M059J (cell line): ENCODE measurements around the gene CHAC1. TPM values are rescaled to one million over a fixed set of nuclear protein-coding genes. Genes with fewer than 3 reads are reported as not detected.

Source experiments
- DNase-seq: peaks from one replicate; pipeline ENCODE4 v3.0.0-alpha.2; 2012; ENCODE audit warnings: low read depth
- total RNA-seq: library from RNA; depleted of rRNA; stranded (reverse); fragments of >200 nt; shearing (Covaris generic); gene quantifications from 2 replicates; pipeline ENCODE4 v1.2.3, GENCODE V29; 2014; rRNA removed

The CHAC1 gene, protein sequence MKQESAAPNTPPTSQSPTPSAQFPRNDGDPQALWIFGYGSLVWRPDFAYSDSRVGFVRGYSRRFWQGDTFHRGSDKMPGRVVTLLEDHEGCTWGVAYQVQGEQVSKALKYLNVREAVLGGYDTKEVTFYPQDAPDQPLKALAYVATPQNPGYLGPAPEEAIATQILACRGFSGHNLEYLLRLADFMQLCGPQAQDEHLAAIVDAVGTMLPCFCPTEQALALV
- 2.6 and 7.4 TPM in 2 replicates for total RNA-seq

DNA sequence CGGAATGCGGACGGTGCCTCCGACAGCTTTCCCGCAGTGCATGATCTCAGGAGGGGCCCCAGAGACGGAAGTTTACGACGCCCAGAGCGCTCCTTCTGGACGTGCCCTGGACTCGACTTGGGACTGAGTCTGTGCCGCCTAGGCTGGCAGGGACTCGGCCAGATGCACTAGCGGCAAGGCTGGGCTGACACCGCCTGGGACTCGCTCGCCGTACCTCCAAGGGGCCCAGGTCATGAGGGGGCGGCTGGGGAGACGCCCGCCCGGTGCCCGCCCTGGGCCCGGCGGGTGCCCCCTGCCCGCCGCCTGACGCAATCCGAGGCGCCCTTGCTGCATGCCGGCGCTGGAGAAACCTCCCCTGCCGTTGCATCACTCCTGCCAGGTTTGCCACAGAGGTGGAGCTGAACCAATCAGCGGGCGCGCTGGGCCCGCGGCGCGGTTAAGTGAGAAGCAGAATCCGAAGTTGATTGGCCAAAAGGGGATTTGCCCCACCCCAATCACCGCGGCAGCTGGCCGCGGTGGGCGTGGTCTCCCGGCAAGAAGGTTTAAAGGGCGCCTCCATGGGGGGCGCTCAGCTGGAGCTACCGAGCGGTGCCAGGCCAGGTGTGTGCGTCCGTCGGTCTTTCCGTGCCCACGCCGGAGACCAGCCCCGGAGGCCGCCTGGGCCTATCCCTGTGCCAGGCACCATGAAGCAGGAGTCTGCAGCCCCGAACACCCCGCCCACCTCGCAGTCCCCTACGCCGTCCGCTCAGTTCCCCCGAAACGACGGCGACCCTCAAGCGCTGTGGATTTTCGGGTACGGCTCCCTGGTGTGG, at the start of gene CHAC1:
Gene CHAC1, plus strand, starts transcription at position 571 of the 812 bp plus-strand sequence. Its CDS starts 113 bp downstream, at position 684.
- peak; percentile 94 for DNase-seq

DNA sequence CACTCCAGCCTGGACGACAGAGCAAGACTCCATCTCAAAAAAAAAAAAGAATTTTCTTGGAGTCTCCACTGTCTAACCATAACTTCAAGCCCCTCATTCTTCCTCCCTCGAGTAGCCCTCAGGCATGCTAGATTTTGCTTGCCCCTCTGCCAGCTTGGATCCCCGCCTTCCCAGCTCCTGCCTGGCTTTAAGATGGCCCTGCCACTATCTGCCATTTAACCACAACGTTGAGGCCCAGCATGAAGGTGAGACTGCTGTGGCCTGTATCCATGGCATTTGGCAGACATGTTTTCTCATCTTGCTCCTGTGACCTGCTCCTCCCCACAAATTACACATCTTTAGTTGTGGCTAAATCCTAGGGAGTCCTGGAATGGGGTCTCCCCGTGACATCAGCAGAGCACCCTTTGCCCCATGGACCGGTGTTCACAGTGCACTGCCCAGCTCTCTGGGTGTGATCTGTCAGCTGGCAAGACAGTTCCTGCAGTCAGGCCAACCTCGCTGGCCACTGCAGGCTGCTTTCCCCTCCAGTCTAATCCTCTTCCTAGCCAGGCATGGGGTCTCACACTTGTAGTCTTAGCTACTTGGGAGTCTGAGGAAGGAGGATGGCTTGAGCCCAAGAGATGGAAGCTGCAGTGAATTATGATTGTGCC, 48.6 kb upstream of the CHAC1 start:
- DNase-seq, result no peak

DNA sequence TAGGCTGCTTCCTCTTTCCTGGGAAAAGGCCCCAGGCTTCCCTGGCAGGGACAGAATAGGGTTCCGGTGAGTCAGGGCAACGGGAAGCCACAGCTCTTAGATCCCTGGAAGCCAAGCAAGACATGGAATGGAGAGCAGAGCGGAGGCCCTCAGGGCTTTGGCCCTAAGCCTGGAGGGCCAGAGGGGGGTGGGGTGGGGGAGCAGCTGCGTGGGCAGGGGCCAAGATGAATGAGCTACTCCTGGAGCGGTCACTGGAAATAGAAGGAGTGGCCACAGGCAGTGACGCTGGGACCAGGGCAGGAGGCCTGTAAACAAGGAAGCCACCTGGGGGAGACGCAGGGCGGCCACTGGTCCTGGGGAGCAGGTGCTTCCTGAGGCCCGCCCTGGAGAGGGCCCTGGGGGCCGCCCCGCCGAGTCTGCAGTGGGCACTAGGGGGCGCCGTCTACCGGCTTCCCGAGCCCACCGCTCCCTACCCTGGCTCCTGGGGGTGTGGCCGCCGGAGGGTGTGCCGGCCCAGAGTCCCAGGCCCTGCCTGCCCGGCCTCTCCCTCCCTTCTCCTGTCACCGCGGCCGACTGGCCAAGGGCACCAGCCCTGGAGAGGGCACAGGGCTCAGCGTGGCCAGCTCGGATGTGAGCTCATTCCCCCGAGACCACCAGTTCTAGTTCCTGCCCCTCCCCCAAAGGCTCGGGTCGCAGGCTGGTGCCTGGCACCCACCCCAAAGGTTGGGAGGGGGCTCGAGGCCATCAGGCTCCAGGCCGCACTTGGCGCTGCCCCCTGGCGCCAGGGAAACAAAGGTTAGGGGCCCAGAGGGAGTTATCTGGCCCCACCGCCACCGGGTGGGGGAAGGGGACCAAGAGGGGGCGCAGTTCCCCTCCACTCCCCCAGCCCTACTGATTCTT, 46.9 kb upstream of the CHAC1 start:
- peak; percentile 97 for DNase-seq

DNA sequence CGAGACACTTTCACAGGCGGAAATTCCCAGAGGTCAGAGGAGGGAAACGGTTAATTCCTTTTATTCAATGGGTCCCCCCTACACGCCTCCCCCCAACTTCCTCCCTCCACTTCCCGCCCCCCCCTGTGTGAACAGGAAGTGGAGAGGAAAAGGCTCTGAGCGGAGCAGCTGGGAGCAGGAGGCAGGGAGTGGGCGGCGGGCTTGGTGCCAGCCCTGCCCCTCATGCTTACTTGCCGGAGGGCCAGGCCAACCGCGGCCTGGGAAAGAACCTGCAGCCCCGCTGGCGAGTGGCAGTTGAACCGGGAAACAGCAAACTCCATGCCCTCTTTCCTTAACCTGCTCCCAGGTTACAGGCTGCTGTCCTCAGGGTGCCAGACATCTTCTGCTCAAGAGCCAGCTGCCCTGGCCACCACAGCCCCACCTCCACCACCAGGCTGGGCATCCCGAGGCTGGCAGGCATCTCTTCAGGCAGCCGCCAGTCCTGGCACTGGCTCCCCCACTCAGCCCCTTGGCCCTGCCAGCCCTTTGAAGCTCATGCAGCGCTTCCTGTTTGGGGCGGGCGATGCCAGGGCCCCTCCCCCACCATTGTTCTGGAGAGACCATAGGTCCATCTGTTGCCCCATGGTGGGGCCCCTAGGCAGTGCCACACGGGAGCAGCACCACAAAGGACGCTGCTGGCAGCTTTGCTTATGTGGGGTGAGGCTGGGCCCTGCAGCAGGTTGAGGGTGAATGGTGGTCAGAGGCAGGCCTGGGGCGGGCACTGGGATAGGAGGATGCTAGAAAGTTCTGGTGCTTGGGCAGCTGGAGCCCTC, 46.1 kb upstream of the CHAC1 start:
- DNase-seq, result no peak

DNA sequence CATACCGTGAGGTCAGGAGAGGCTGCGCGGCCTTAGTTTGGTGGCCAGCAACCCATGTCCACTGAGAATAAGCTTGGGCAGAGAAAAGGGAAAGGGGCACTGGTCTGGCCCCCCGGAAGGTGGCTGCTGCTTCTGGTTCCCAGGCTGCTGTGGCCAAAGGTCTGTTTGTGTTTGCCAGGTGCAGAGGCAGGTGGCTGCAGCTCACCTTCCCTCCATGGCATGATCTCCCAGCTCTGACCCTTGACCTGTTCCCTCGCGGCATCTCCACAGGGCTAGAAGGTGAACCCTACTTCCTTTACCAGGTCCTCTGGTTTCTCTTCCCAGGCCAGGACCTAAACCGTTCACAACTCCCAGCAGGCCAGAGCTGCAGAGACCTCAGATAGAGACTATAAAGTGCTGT, 45.2 kb upstream of the CHAC1 start:
- no peak for DNase-seq

DNA sequence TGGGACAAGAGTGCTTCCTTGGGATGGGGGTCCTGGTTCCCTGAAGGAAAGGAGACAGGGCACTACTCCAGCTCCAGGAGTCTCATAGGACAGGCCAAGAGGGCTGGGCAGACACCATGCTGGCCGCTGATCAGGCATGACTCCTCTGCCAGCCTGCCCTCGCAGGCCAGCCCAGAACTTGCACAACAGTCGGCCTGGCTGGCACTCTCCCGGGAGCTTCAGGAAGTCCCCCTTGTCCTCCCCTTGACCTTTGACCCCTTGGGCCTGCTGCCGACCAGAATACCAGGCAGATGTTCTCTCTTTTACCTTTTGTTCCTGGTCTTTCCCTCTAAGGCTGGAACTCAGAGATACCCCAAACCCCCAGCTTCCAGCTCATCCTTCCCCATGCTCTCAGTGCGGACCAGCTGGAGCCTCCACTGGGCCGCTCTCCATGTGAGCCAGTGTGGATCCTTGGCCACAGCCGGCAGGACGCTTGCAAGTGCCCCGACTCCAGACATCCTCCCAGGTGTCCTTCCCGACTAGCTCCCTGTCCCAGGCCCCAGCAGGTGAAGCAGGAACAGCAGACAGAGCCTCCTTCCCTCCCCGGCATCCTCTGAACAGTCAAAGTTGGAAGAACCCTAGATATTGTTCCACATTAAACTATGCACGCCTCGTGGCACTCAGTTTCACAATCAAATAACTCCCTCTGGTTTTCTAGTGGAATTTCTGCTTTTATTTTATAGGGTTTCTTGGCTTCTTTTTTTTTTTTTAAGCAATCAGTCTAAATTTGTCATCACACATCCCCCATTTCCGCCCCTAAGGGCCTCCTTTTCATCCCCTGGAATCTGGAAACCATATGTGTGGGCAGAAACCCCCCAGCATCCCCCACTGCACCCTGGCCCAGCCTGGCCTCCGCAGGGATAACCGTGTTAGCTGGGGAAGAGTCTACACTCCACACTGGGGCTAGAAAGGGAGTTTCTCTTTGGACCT, 43.3 kb upstream of the CHAC1 start:
- no peak for DNase-seq

DNA sequence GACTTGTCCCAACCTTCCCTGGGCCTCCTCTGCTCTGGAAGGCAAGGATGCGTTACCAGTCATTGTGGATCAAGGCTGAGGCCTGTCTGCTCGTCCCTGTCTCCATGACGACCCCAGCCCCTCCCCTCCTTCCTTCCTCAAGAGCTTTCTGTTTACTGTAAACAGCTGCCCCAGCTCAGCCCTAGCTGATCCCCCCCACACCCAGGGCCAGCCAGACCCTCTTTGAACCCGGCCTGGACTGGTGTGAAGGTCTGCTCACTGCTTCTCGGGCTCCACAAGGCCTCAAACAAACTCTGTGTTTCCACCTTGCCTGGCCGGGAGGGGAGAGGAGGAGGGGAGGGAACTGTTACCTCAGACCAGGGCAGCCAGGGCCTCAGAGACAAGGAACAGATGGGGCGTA, 42.1 kb upstream of the CHAC1 start:
- DNase-seq, result no peak

DNA sequence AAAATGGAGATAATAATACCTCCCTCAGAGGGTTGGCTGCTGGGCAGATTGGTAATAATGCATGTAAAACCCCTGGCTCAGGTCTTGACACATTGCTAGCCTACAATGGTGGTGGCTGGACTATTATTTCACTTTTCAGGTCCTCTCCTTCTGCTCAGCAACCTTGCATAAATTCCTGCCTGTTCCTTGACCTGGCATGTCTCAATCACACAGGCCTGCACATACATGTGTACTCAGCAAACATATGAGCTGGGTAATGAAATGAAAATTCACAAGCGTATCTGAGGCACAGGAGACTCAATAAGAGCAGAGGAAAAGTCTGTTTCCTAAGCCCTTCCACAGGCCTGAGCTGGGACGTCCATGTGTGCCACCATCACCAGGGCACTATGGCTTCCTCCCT, 41.6 kb upstream of the CHAC1 start:
- no peak for DNase-seq

DNA sequence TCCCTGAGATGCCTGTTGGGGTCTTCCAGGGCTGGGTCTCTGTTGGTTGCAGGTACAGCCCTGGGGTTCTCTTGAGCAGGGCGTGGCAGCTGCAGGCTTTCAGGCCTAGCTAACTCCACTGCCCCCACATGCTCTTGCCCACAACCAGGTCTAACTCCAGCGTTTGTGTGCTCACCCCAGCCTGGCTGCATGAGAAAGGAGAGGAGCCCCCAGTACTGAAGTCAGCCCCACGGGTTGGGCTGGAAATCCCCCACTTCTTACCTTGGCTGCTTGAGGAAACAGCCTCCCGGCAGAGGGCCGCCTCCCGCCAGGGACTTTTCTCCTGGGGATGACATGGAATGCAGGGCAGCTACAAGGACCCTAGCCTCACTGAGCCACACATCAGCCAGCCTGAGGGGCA, 40.8 kb upstream of the CHAC1 start:
- no peak for DNase-seq

DNA sequence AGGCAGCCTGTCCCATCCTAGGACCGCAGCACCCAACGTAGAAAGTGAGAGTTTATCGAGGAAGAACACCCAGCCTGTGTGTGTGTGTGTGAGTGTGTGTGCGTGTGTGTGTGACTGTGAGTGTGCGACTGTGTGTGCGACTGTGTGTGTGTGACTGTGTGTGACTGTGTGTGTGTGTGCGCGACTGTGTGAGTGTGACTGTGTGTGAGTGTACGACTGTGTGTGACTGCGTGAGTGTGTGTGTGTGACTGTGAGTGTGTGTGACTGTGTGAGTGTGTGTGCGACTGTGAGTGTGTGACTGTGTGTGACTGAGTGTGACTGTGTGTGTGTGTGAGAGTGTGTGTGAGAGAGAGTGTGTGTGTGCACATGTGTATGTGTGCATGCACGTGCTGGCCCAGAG, 39.3 kb upstream of the CHAC1 start:
- DNase-seq, result no peak

DNA sequence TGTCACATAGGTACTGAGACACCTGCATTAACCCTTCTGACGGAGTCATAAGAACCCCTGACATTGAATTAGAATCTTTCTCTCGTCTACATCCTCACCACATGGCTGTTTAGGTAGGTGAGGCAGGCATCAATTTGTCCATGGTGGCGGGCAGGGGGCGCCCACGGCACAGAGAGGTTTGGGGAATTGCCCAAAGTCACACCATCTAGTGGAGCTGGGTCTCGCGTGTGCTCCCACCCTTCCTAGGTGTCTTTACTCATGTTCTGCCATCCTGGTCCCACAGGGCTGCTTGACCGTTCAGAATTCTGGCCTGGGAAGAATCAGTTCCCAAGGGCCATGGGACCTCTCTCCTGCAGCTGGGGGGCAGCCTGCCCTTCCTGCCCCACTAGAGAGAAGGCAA, 38.8 kb upstream of the CHAC1 start:
- DNase-seq, result no peak

DNA sequence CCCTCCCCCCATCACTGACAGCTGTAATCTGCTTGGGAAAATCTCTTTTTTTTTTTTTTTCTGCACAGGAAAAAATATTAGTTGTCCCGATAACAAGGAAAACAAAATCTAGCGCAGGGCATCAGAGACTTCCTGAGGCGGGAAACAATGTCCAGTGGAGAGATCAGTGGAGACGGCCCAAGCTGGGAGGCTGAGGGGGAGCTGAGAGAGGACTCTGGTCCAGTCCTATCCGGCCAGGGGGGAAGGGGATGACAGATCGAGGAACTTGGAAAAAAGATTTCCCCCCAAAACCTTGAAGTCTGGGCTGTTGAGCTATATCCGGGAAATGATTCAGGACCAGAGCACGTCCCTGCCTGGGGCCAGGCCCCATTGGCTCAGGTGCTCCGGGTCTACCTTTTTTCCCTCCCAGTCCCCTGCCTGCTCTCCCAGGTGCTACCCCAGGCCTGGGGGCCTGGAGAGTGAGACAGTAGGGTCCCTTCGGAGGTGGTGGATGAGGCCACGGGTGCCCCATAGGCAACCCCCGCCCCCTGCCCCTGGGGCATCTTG, 38.1 kb upstream of the CHAC1 start:
- no peak for DNase-seq

DNA sequence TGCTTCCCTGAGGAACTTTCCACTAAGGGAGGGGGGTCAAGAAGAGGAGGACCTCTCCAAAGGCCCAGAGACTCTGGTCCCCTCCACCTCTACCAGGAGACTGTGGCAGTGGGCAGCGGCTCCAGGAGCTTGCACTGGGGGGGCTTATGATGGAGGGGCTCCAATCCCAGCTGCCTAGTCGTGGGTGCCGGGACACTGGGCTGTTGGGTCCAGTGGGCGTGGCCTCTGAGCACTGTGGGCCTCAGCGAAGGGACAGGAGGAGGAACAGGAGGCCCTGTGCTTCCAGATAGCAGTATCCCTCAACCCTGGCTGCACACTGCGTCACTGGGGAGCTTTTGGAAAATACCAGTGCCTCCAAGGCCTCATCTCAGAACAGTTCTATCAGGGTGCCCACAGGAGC, 37.6 kb upstream of the CHAC1 start:
- DNase-seq, result no peak

DNA sequence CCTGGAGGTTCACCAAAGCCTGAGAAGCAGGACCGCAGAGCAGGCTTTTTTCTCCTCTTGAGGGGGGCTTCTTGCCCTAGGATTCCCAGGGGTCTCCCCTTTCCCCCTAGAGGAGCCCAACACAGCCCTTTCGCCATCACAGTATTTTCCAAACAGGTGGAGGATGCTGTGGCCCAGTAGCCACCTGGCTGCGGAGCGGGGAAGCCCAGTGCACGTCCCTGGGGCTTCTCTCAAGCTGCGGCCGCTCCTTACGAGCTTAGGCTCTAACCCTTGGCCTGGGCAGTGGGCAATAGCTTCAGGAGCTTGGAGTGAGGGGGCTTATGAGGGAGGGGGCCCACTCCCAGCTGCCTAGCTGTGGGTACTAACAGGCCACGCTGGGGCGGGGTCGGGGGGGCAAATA, 35.7 kb upstream of the CHAC1 start:
- DNase-seq, result no peak

DNA sequence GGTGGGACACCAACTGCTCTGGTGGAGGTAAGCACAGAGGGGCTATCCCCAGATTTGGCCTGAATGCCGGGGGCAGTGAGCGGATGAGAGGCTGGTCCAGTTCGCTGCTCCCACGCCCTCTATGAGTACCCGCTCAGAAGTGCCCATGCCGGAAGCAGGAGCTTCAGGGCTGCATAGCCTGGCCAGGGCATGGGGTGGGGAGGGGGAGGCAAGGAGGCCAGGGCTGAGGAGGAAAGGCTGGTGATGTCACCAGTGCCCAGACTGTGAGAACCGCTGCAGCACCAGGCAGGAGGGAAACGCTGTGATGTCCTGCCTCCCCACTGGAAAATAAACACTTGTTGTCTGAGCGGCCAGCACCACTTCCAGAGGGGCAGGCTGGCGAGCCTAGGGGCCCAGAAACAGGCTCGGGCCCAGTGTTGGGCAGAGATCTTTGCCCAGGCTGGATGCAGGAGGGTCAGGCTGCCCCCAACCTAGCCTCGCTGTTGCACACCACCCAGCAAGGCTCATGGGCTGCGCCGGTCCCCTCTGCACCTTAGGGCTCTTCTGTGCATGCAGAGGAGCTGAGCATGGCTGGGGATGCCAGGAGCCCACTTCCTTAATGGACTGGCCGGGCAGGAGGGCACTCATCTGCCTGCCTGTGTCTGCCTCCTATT, 35.0 kb upstream of the CHAC1 start:
- no peak for DNase-seq

DNA sequence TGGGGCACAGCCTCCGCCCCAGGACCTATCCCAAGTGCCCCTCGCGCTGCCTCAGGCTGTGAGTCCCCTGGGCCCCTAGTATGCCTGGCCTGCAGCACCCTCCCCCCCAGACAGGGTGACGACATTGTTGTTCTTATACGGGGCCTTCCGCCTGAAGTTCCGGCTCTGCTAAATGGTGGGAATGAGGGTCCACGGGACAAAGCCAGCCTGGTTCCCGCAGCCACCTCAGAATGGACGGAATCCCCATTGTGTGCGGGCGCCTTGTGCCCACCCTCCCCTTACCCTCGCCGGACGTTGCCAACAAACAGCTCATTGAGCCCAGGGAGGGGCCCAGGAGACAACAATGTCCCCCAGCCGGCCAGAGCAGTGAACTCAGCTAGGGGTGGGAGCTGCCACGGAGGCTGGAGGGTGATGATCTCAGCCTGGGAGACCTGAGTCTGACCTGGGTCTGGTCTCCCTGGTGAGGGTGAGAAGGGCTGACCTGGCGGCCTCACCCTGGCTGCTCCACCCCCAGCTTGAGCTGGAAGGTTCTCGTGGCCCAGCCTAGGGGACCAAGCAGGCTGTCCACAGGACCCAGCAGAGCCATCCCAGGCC, 34.4 kb upstream of the CHAC1 start:
- no peak for DNase-seq

DNA sequence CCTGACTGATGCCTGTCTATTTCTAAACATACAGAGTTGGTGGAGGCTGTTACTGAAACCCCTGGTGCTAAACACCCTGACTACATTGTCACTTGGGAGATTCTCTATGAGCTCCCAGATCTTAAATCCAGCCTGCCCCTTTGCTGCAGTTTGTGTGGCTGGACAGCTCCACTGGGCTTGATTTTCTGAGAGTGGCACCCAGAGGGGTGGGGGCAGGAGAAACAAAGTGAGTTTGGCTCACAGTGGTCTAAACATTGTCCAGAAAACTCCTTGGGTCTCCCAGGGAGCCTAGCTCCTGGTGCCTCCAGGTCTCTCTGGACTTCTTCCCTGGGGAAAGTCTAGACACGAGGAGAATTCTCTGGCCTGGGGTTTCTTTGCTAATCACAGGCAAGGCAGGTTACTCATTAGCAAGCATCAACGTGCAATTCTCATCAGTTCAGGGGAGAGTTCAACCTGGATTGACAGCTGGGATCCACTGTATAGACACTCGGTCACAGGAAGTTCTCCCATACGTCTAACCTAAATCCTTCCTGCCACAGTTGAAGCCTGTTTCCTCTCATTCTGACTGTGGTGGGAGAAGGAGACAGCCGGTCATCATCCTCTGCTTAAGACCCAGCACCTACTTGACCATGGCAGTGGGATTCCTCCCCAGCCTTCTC, 31.2 kb upstream of the CHAC1 start:
- DNase-seq, result no peak

DNA sequence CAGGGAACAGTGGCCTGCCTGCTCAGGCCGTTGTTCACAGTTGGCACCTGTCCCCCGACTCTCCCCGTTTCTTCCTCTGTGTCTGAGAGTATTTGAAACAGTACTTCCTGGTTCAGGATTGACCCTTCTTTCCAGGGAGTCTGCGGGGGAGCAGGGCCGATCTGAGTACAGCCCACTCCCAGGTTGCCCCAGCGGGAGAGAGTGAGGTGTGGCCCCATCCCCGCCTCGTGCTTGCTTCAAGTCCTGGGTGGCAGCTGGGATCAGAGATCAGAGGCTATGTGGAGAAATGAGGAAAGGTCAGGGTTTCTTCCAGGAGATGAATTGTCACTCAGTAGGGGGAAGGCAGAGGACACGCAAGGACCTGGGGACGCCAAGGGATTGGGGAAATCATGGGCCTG, 30.7 kb upstream of the CHAC1 start:
- no peak for DNase-seq
